Peyer's patch (tissue), 4 donors: ENCODE measurements around the gene DNASE1L3.

Source experiments
- CTCF ChIP-seq, 6 experiments: fragments of 450-650 bp in 4 of 6; fragments of 200-600 bp in 2 of 6; sonication (generic) in 1 of 6; IDR thresholded peaks; one replicate each; pipeline ENCODE4 v1.5.1; 2017 to 2019; ENCODE audit warnings: antibody characterized with exemption in 6 of 6, mild to moderate bottlenecking in 3 of 6, moderate library complexity in 1 of 6
- POLR2A ChIP-seq, 2 donors: fragments of 450-650 bp; IDR thresholded peaks; one replicate each; pipeline ENCODE4 v1.5.1; 2017; ENCODE audit warnings: antibody characterized with exemption in 2 of 2, mild to moderate bottlenecking in 2 of 2, moderate library complexity in 2 of 2

GRCh38 chr3:58193682-58194407, 16.9 kb downstream of the DNASE1L3 start:
- TF ChIP-seq CTCF (IDR thresholded peaks at IDR 0.05), result no peak
- TF ChIP-seq POLR2A (IDR thresholded peaks at IDR 0.05), result no peak
